BE2C (cell line): Measurements from ENCODE around the gene PRKG1.

ENCODE experiments used
- DNase-seq: peaks from one replicate; pipeline ENCODE4 v3.0.0-alpha.2; 2020
- H3K27me3 ChIP-seq: fragments of 250-450 bp; sonication (Bioruptor Pico); 2 replicates; pipeline ENCODE4 v1.5.1; 2020; ENCODE audit warnings: mild to moderate bottlenecking
- H3K36me3 ChIP-seq: fragments of 250-450 bp; sonication (Bioruptor Pico); 2 replicates; pipeline ENCODE4 v1.5.1; 2020; ENCODE audit warnings: mild to moderate bottlenecking
- H3K4me1 ChIP-seq: fragments of 250-450 bp; sonication (Bioruptor Pico); 2 replicates; pipeline ENCODE4 v1.5.1; 2020
- H3K4me3 ChIP-seq: 2 replicates; pipeline ENCODE4 v1.5.1; 2011; ENCODE audit warnings: low read depth, low read length
- H3K9me3 ChIP-seq: fragments of 250-450 bp; sonication (Bioruptor Pico); 2 replicates; pipeline ENCODE4 v1.5.1; 2020
- TF ChIP-seq, protein P1 (sequence below): IDR thresholded peaks from 2 replicates; pipeline ENCODE4 v1.5.1; 2012; ENCODE audit warnings: mild to moderate bottlenecking, low read depth, low read length

The PRKG1 gene

DNA sequence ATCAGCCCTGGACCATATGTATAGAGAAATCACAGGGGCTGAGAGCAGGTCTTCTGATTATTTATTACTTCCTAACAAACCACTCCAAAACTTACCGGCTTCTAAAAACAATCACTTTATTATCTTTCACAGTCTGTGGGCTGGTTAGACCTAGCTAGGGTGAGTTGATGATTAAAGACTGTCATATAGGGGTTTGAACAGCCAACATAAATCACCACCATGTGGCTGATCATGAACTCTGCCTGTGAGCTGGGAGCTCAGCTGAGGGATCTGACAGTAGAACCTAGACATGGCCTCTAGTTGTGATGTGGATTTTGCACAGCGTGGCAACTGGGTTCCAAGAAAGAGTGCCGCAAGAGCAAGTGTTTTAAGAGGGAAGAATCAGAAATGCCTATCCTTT is 319.8 kb downstream of the PRKG1 start:
- no peak for DNase-seq
- no peaks in the 10 kb centered on the region for H3K9me3 ChIP-seq
- no peaks in the 10 kb centered on the region for H3K4me1 ChIP-seq
- no peaks in the 10 kb centered on the region for H3K36me3 ChIP-seq
- no peak overlapping the region for H3K4me3 ChIP-seq
- TF ChIP-seq, protein P1, sequence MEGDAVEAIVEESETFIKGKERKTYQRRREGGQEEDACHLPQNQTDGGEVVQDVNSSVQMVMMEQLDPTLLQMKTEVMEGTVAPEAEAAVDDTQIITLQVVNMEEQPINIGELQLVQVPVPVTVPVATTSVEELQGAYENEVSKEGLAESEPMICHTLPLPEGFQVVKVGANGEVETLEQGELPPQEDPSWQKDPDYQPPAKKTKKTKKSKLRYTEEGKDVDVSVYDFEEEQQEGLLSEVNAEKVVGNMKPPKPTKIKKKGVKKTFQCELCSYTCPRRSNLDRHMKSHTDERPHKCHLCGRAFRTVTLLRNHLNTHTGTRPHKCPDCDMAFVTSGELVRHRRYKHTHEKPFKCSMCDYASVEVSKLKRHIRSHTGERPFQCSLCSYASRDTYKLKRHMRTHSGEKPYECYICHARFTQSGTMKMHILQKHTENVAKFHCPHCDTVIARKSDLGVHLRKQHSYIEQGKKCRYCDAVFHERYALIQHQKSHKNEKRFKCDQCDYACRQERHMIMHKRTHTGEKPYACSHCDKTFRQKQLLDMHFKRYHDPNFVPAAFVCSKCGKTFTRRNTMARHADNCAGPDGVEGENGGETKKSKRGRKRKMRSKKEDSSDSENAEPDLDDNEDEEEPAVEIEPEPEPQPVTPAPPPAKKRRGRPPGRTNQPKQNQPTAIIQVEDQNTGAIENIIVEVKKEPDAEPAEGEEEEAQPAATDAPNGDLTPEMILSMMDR, result no peak
- H3K27me3 ChIP-seq, result no peaks in the 10 kb centered on the region

DNA sequence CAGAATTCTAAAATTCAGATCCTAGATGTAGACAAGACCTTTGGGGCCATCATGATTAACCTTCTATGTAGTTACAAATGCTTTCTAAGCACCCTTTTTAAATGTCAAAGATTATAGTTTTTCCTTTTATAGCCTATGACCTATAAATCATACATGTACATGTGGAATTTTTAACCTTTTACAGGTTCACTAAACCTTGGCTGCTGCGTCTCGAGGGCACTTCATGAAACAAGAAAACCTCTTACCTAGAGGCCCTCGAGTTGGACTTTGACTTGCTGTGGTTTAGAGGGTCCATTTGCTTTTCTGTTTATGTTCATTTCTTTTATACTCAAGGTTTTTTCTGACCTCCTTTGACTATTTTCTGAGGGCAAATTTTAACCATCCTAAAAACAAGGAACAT is 323.0 kb downstream of the PRKG1 start:
- H3K4me1 ChIP-seq, result no peaks in the 10 kb centered on the region
- H3K27me3 ChIP-seq, result no peaks in the 10 kb centered on the region
- TF ChIP-seq, protein P1, result no peak
- no peaks in the 10 kb centered on the region for H3K9me3 ChIP-seq
- H3K4me3 ChIP-seq, result no peak overlapping the region
- no peaks in the 10 kb centered on the region for H3K36me3 ChIP-seq
- DNase-seq, result no peak

DNA sequence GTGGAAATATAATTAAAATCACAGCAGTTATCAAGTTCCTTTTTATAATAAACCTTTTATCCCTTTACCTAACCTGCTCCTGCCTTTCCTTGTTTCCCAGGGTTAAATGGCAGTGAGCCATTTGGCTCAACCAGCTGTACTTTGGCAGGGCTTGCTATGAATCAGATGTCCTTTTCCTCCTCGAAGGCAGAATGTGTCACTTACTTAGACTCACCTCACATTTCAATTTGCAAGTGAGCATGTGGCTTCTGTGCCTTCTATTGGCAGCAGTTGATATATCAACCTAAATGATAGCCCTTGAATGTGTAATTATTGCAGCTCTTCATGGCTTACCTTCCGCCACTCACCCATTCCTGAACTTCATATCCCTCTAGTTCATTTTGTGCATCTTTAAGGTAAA is 323.4 kb downstream of the PRKG1 start:
- TF ChIP-seq, protein P1, result no peak
- DNase-seq, result no peak

DNA sequence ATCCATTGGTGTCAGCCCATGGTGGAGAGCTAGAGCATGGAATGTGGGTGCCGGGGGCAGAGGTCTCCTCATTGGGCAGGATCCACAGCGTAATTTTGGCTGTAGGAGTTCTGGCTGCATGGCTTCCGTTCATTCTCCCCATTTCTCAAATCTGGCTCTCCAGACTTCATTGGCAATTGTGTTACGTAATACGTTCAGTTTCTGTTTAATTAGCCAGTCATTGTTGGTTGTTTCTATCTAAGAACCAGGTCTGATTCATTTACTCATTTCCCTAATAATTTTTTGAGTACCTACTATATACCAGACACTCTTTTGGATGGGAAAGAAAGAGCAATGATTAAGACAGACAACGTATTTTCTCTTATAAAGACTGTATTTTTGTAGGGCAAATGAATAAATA is 325.6 kb downstream of the PRKG1 start:
- H3K36me3 ChIP-seq, result no peaks in the 10 kb centered on the region

More for the DNA sequence above, 323.4 kb downstream of the PRKG1 start:
- H3K4me3 ChIP-seq, result no peak overlapping the region
- H3K27me3 ChIP-seq, result no peaks in the 10 kb centered on the region
- H3K4me1 ChIP-seq, result no peaks in the 10 kb centered on the region
- no peaks in the 10 kb centered on the region for H3K36me3 ChIP-seq
- no peaks in the 10 kb centered on the region for H3K9me3 ChIP-seq

DNA sequence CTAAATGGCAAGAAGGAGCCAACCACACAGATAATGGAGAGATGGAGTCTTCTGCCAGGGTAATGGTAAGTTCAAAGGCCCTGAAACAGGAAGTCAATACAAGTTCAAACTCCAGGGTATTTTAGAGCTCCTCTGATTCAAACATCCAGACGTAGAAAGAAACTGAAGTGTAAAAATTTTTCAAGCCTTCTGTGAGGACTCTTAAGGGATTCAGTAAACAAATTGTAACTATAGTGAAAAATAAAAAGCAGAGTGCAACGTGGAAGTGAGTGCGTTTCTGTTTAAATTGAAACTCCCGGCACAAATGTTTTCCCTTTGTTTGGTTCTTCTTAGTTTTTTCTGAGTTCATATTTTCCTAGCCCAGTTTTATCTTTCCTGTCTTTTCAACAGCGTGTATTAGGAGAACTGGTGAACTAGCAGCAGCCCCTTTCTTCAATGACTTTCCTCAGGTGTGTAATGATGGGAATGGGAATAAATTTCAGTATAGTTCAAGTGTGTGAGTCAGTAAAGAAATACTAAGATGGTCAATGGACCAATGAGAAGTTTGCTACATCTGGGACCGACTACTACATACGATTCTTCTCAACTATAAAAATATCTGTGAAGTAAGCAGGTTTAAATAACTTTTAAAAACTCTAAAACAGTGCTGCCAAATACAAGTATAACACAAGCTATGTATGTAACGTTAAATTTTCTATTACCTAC is 326.3 kb downstream of the PRKG1 start:
- no peaks in the 10 kb centered on the region for H3K4me1 ChIP-seq
- H3K9me3 ChIP-seq, result no peaks in the 10 kb centered on the region
- DNase-seq, result no peak
- H3K27me3 ChIP-seq, result no peaks in the 10 kb centered on the region
- no peaks in the 10 kb centered on the region for H3K36me3 ChIP-seq
- TF ChIP-seq, protein P1, result no peak
- H3K4me3 ChIP-seq, result no peak overlapping the region

More for the DNA sequence above, 325.6 kb downstream of the PRKG1 start:
- H3K4me3 ChIP-seq, result no peak overlapping the region
- TF ChIP-seq, protein P1, result no peak
- DNase-seq, result no peak
- H3K27me3 ChIP-seq, result no peaks in the 10 kb centered on the region
- no peaks in the 10 kb centered on the region for H3K9me3 ChIP-seq
- H3K4me1 ChIP-seq, result no peaks in the 10 kb centered on the region

DNA sequence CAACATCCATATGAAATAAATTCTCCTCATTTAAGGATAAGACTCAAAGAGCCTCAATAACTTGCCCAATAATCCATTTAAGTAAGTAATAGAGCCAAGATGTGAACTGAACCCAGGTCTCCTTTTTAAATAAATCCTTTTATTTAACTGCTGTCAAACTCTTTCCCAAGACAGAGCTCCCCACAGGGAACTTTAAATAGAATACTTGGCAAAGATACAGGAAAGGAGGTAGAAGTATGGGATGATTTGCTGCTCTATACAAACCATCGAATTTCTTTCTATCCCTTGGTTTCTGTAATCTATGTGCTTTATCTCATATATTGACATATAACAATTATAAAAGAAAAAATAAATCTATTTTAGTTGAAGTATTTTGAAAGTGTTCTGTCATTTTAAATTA is 329.2 kb downstream of the PRKG1 start:
- H3K27me3 ChIP-seq, result no peaks in the 10 kb centered on the region
- TF ChIP-seq, protein P1, result no peak

More for the DNA sequence above, 329.2 kb downstream of the PRKG1 start:
- H3K36me3 ChIP-seq, result no peaks in the 10 kb centered on the region
- no peak for DNase-seq
- no peak overlapping the region for H3K4me3 ChIP-seq
- H3K9me3 ChIP-seq, result no peaks in the 10 kb centered on the region
- no peaks in the 10 kb centered on the region for H3K4me1 ChIP-seq
